Progenitor cell of endocrine pancreas (in vitro differentiated cells): ENCODE measurements around the gene ACSS2. TPM values are rescaled to one million over a fixed set of nuclear protein-coding genes. Genes with fewer than 3 reads are reported as not detected.

Experiments used
- DNase-seq: peaks from one replicate; pipeline ENCODE4 v3.0.0; 2021; ENCODE audit warnings: low spot score; ENCODE audit not compliant: unreplicated experiment
- H3K27ac Mint-ChIP-seq: 2 replicates; pipeline ENCODE4 v1.8.0; 2021; ENCODE audit warnings: mild to moderate bottlenecking, moderate library complexity, mixed read lengths
- H3K27me3 Mint-ChIP-seq: 2 replicates; pipeline ENCODE4 v1.8.0; 2021; ENCODE audit warnings: mixed read lengths
- H3K36me3 Mint-ChIP-seq: 2 replicates; pipeline ENCODE4 v1.8.0; 2022; ENCODE audit warnings: mixed read lengths; ENCODE audit not compliant: insufficient read depth
- H3K4me1 Mint-ChIP-seq: 2 replicates; pipeline ENCODE4 v1.8.0; 2021; ENCODE audit warnings: low read depth, mixed read lengths
- H3K4me3 Mint-ChIP-seq: 2 replicates; pipeline ENCODE4 v1.8.0; 2021; ENCODE audit warnings: low read depth, mild to moderate bottlenecking, moderate library complexity, mixed read lengths
- H3K9me3 Mint-ChIP-seq: 2 replicates; pipeline ENCODE4 v1.8.0; 2021; ENCODE audit warnings: low read depth, mixed read lengths
- CTCF ChIP-seq: fragments of 200-600 bp; sonication (generic); IDR thresholded peaks from one replicate; pipeline ENCODE4 v1.5.0; 2021; ENCODE audit warnings: antibody characterized with exemption, mild to moderate bottlenecking; ENCODE audit not compliant: unreplicated experiment
- total RNA-seq: library from RNA; stranded (reverse); gene quantifications from 2 replicates; pipeline ENCODE4 v1.2.1, GENCODE V29; 2021

ACSS2 gene
- total RNA-seq, 1 donor from 2014 or later, result 31.3 TPM

- H3K4me1 Mint-ChIP-seq, result peaks cover 21% of the 10 kb centered on the region
- TF ChIP-seq CTCF, result no peak
- H3K4me3 Mint-ChIP-seq, result no peak overlapping the region
- no peaks in the 10 kb centered on the region for H3K9me3 Mint-ChIP-seq
- DNase-seq, result no peak
- H3K36me3 Mint-ChIP-seq, result peaks cover 3% of the 10 kb centered on the region
- H3K27ac Mint-ChIP-seq, result no peak overlapping the region
- H3K27me3 Mint-ChIP-seq, result peaks cover 6% of the 10 kb centered on the region
Measured at GRCh38 chr20:34956751-34957472, 80.5 kb downstream of the ACSS2 start.

GRCh38 chr20:34964486-34964885 lies 88.1 kb downstream of the ACSS2 start:
- no peak for TF ChIP-seq CTCF
- Mint-ChIP-seq H3K36me3 (no peaks in the 10 kb centered on the region), H3K27me3 (no peaks in the 10 kb centered on the region), H3K9me3 (no peaks in the 10 kb centered on the region), H3K4me3 (no peak overlapping the region), H3K27ac (no peak overlapping the region), H3K4me1 (no peaks in the 10 kb centered on the region)
- DNase-seq, result no peak

- no peaks in the 10 kb centered on the region for H3K27me3 Mint-ChIP-seq
- TF ChIP-seq CTCF, result no peak
- no peaks in the 10 kb centered on the region for H3K4me1 Mint-ChIP-seq
- no peak for DNase-seq
- H3K9me3 Mint-ChIP-seq, result no peaks in the 10 kb centered on the region
- no peak overlapping the region for H3K4me3 Mint-ChIP-seq
- no peak overlapping the region for H3K27ac Mint-ChIP-seq
- no peaks in the 10 kb centered on the region for H3K36me3 Mint-ChIP-seq
Measured at GRCh38 chr20:34965051-34965450, 88.6 kb downstream of the ACSS2 start.

- Mint-ChIP-seq H3K36me3 (no peaks in the 10 kb centered on the region), H3K4me1 (no peaks in the 10 kb centered on the region), H3K27me3 (peaks cover 5% of the 10 kb centered on the region), H3K9me3 (no peaks in the 10 kb centered on the region), H3K27ac (no peak overlapping the region), H3K4me3 (no peak overlapping the region)
- TF ChIP-seq CTCF, result no peak
- DNase-seq, result no peak
Measured at GRCh38 chr20:34967421-34967820, 91.0 kb downstream of the ACSS2 start.

GRCh38 chr20:34968042-34968775 lies 91.8 kb downstream of the ACSS2 start:
- H3K4me1 Mint-ChIP-seq, result no peaks in the 10 kb centered on the region
- no peak overlapping the region for H3K4me3 Mint-ChIP-seq
- no peaks in the 10 kb centered on the region for H3K9me3 Mint-ChIP-seq
- DNase-seq, result no peak
- TF ChIP-seq CTCF, result no peak
- no peak overlapping the region for H3K27ac Mint-ChIP-seq
- peaks cover 8% of the 10 kb centered on the region for H3K27me3 Mint-ChIP-seq
- H3K36me3 Mint-ChIP-seq, result no peaks in the 10 kb centered on the region
